Fibroblast of the aortic adventitia (primary cell): Measurements from ENCODE around the gene PVALB. TPM values are rescaled to one million over a fixed set of nuclear protein-coding genes. Genes with fewer than 3 reads are reported as not detected.

Experiments
- DNase-seq: peaks from one replicate; pipeline ENCODE4 v3.0.0-alpha.2; 2010; ENCODE audit warnings: low read depth
- H3K4me3 ChIP-seq: 2 replicates; pipeline ENCODE4 v1.5.1; 2011; ENCODE audit warnings: low read depth, mild to moderate bottlenecking, control low read depth, low read length, moderate library complexity
- CTCF ChIP-seq: IDR thresholded peaks from 2 replicates; pipeline ENCODE4 v1.5.1; 2011; ENCODE audit warnings: mild to moderate bottlenecking, low read length, control low read depth, inconsistent platforms; ENCODE audit not compliant: insufficient read depth
- total RNA-seq: library from RNA; depleted of rRNA; stranded (reverse); fragments of >200 nt; gene quantifications from 2 replicates; pipeline ENCODE4 v1.2.3, GENCODE V29; 2012; ENCODE audit warnings: low replicate concordance

PVALB gene
- total RNA-seq, 1 donor: not detected

GRCh38 chr22:36824655-36825054 is 7.8 kb upstream of the PVALB start:
- no peak for TF ChIP-seq CTCF
- DNase-seq: no peak

GRCh38 chr22:36823186-36823839 is 6.5 kb upstream of the PVALB start:
- DNase-seq: peak; percentile 4
- TF ChIP-seq CTCF: no peak

More at GRCh38 chr22:36824655-36825054, 7.8 kb upstream of the PVALB start:
- H3K4me3 ChIP-seq: no peak overlapping the region

GRCh38 chr22:36822581-36822980 is 5.7 kb upstream of the PVALB start:
- no peak for TF ChIP-seq CTCF
- no peak for DNase-seq
- no peak overlapping the region for H3K4me3 ChIP-seq

More at GRCh38 chr22:36823186-36823839, 6.5 kb upstream of the PVALB start:
- no peak overlapping the region for H3K4me3 ChIP-seq

- no peak overlapping the region for H3K4me3 ChIP-seq
- DNase-seq: no peak
- TF ChIP-seq CTCF: no peak
These were observed 2.3 kb upstream of the PVALB start for GRCh38 chr22:36819112-36819511.

GRCh38 chr22:36818010-36818642 is 1.3 kb upstream of the PVALB start:
- H3K4me3 ChIP-seq: no peak overlapping the region
- no peak for TF ChIP-seq CTCF
- DNase-seq: no peak

- no peak for DNase-seq
- no peak for TF ChIP-seq CTCF
These were observed 652 bp upstream of the PVALB start for GRCh38 chr22:36817525-36817848.

GRCh38 chr22:36816339-36816635 is 548 bp downstream of the PVALB start:
- no peak for DNase-seq
- no peak for TF ChIP-seq CTCF

More at GRCh38 chr22:36817525-36817848, 652 bp upstream of the PVALB start:
- H3K4me3 ChIP-seq: no peak overlapping the region

More at GRCh38 chr22:36816339-36816635, 548 bp downstream of the PVALB start:
- H3K4me3 ChIP-seq: no peak overlapping the region
